ENCODE results near the gene MAPRE2. TPM values are rescaled to one million over a fixed set of nuclear protein-coding genes. Genes with fewer than 3 reads are reported as not detected.
A peak's percentile ranks its signal among the peaks of the same experiment; 100 is the strongest.

MAPRE2 gene
- total RNA-seq, 1 donor from 2014 or later = 73.0 TPM

DNA sequence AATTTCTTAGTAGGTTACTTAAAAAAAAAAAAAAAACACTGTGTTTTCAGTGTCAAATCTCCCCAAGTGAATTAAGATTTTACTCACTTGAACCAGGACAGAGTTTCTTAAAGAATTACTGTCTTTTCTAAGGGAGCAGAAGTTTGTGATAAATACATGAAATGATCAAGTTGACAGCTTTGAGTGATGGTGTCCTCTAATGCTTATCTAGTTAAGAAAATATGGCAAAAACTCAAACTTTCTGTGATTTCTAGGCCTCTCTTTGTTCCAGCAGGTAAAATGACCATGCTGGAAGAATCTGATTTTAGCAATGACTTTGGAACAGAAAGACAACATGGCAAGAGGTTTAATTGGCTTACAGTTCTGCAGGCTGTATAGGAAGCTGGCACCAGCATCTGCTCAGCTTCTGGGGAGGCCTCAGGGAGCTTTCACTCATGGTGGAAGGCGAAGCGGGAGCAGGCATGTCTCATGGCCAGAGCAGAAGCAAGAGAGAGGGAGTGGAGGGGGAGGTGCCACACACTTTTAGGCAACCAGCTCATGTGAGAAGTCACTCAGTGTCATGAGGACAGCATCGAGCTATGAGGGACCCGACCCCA, 6.6 kb downstream of the MAPRE2 start:
- H3K9me3 Mint-ChIP-seq (ENCODE audit: unreplicated experiment) = no peaks in the 10 kb centered on the region
- H3K27me3 Mint-ChIP-seq (ENCODE audit: unreplicated experiment) = no peaks in the 10 kb centered on the region
- TF ChIP-seq, protein P1, sequence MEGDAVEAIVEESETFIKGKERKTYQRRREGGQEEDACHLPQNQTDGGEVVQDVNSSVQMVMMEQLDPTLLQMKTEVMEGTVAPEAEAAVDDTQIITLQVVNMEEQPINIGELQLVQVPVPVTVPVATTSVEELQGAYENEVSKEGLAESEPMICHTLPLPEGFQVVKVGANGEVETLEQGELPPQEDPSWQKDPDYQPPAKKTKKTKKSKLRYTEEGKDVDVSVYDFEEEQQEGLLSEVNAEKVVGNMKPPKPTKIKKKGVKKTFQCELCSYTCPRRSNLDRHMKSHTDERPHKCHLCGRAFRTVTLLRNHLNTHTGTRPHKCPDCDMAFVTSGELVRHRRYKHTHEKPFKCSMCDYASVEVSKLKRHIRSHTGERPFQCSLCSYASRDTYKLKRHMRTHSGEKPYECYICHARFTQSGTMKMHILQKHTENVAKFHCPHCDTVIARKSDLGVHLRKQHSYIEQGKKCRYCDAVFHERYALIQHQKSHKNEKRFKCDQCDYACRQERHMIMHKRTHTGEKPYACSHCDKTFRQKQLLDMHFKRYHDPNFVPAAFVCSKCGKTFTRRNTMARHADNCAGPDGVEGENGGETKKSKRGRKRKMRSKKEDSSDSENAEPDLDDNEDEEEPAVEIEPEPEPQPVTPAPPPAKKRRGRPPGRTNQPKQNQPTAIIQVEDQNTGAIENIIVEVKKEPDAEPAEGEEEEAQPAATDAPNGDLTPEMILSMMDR (IDR thresholded peaks at IDR 0.05; ENCODE audit: unreplicated experiment) = no peak
- peaks cover 59% of the 10 kb centered on the region for H3K4me1 Mint-ChIP-seq (ENCODE audit: unreplicated experiment)
- H3K36me3 Mint-ChIP-seq (ENCODE audit: low read depth, unreplicated experiment) = no peaks in the 10 kb centered on the region
- DNase-seq (ENCODE audit: low spot score) = no peak
- no peak overlapping the region for H3K27ac Mint-ChIP-seq (ENCODE audit: unreplicated experiment)
- no peak overlapping the region for H3K4me3 Mint-ChIP-seq (ENCODE audit: unreplicated experiment)

DNA sequence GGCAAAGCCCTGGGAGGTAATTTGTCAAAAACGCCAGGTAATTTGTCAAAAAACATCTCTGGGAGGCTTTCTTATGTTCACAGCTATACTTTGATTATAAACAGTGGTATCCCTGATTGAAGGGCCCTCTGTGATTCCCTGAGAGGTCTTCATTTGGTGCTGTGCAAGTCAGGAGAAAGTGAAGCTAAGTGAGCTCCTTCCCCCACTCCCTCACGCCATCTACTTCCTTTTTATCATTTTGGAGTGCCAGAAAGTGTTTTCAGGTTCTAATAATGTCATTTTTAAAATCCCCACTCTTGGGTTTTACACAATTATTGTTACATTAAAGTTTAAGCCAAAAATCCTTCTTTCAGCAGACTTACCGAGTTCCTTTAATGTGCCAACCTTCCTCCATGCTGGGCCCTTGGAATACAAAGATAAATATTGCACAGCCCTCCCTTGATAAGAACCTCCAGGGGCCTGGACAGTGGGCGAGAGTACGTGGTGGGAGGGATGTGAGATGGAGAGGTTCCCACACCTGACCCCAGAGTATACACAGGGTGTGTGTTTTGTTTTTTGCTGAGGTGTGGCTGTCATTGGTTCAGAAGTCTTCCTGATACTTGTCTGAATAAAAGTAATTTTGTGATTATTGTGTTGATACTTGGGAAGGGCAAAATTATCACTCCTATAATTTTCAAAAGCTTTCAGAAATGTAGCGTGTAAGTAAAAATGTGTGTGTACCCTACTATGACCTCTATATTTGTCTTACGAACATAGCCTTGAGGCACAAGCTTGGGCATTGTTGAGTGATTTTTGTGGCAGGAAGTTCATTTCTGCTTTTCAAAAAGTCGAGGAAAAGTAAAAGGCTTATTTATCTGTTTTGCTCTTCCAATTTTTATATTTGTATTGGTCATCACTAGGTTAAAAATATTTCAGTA, 8.2 kb downstream of the MAPRE2 start:
- TF ChIP-seq, protein P1 (IDR thresholded peaks at IDR 0.05; ENCODE audit: unreplicated experiment) = no peak
- Mint-ChIP-seq H3K4me3 (ENCODE audit: unreplicated experiment) (no peak overlapping the region), H3K27me3 (ENCODE audit: unreplicated experiment) (no peaks in the 10 kb centered on the region), H3K4me1 (ENCODE audit: unreplicated experiment) (peaks cover 59% of the 10 kb centered on the region), H3K9me3 (ENCODE audit: unreplicated experiment) (no peaks in the 10 kb centered on the region), H3K36me3 (ENCODE audit: low read depth, unreplicated experiment) (no peaks in the 10 kb centered on the region), H3K27ac (ENCODE audit: unreplicated experiment) (no peak overlapping the region)
- DNase-seq (ENCODE audit: low spot score) = no peak

DNA sequence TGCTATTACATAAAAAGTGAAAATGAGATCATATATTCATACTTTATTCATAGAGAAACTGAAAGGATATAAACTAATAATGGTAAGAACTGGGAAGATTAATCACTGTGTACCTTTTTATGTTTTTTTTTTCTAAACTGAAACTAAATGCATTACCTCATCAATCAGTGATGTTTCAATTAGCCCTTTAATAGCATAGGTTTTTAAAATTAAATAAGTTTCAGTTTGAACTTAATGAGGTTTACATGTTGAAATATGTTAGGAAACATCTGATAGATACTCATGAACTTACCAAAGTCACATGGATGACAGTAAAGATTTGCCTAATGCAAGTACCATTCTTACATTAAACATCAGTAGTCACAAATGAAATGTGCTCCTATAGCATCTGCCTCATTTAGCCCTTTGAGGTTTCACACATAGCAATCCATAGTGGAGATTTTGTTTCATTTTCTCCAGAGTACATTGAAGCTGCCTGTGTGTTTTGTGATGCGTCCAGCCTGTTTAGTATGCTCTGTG, 8.9 kb downstream of the MAPRE2 start:
- Mint-ChIP-seq H3K27ac (ENCODE audit: unreplicated experiment) (no peak overlapping the region), H3K36me3 (ENCODE audit: low read depth, unreplicated experiment) (no peaks in the 10 kb centered on the region), H3K4me1 (ENCODE audit: unreplicated experiment) (peaks cover 56% of the 10 kb centered on the region), H3K9me3 (ENCODE audit: unreplicated experiment) (no peaks in the 10 kb centered on the region), H3K27me3 (ENCODE audit: unreplicated experiment) (no peaks in the 10 kb centered on the region), H3K4me3 (ENCODE audit: unreplicated experiment) (no peak overlapping the region)
- TF ChIP-seq, protein P1 (IDR thresholded peaks at IDR 0.05; ENCODE audit: unreplicated experiment) = no peak
- no peak for DNase-seq (ENCODE audit: low spot score)

DNA sequence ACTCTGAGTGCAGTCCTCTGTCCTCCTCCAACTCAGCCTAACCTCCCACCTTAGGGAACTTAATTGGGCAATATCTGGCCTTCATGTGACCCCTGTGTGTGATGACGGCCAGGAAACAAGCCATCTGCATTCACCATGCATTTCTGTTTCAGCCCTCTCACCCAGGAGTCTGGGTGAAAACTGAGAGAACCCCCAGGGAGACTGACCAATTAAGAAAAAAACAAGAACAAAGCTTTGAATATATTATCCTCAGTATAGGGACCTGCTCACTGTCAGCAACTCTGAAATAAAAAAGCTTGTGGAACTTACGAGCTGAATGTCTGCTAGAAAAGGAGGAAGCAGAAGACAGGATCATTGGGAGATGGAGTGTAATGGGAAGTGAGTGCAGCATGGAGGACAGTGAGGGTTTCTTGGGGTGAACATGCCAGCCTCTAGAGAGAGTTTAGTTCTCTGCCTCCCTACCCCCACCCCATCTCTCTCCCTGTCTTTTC, 9.5 kb downstream of the MAPRE2 start:
- H3K27ac Mint-ChIP-seq (ENCODE audit: unreplicated experiment) = peak overlapping the region; percentile 44

More for the DNA sequence above, 9.5 kb downstream of the MAPRE2 start:
- Mint-ChIP-seq H3K9me3 (ENCODE audit: unreplicated experiment) (no peaks in the 10 kb centered on the region), H3K27me3 (ENCODE audit: unreplicated experiment) (no peaks in the 10 kb centered on the region), H3K4me3 (ENCODE audit: unreplicated experiment) (peak overlapping the region; percentile 14), H3K36me3 (ENCODE audit: low read depth, unreplicated experiment) (no peaks in the 10 kb centered on the region), H3K4me1 (ENCODE audit: unreplicated experiment) (peaks cover 53% of the 10 kb centered on the region)
- DNase-seq (ENCODE audit: low spot score) = no peak
- TF ChIP-seq, protein P1 (IDR thresholded peaks at IDR 0.05; ENCODE audit: unreplicated experiment) = no peak
